ENCODE data around the gene DAB2.
A peak's percentile ranks its signal among the peaks of the same experiment; 100 is the strongest.

Gene DAB2

GRCh38 chr5:39428640-39429039 is 3.9 kb upstream of the DAB2 start:
- H3K36me3 ChIP-seq (ENCODE audit: control insufficient read depth in 2 of 2, insufficient read depth in 1 of 2, low read length in 2 of 2): no peaks in the 10 kb centered on the region
- no peak overlapping the region for H3K27ac ChIP-seq (ENCODE audit: extremely low read depth, low read depth, low read length)
- H3K4me1 ChIP-seq (ENCODE audit: control insufficient read depth, insufficient read depth, low read length): peaks cover 9% of the 10 kb centered on the region; the same call in 1 of the 2 replicates
- TF ChIP-seq ZBTB6 (tag by site-specific recombination; IDR thresholded peaks at IDR 0.05): no peak
- TF ChIP-seq ZBTB48 (tag by site-specific recombination; IDR thresholded peaks at IDR 0.05): no peak
- no peak for TF ChIP-seq ZNF701 (tag by site-specific recombination; IDR thresholded peaks at IDR 0.05)
- no peak for TF ChIP-seq ZNF274 (IDR thresholded peaks at IDR 0.05; ENCODE audit: low read length)
- TF ChIP-seq ZNF274 (tag by site-specific recombination; IDR thresholded peaks at IDR 0.05; ENCODE audit: borderline replicate concordance): no peak
- TF ChIP-seq ZNF660 (tag by site-specific recombination; IDR thresholded peaks at IDR 0.05): no peak
- TF ChIP-seq ZNF433 (tag by site-specific recombination; IDR thresholded peaks at IDR 0.05; ENCODE audit: low read depth): no peak
- TF ChIP-seq ZNF132 (tag by site-specific recombination; IDR thresholded peaks at IDR 0.05; ENCODE audit: borderline replicate concordance): no peak
- TF ChIP-seq ZNF596 (tag by site-specific recombination; IDR thresholded peaks at IDR 0.05): no peak
- TF ChIP-seq ZNF354C (tag by site-specific recombination; IDR thresholded peaks at IDR 0.05; ENCODE audit: borderline replicate concordance, low read depth): no peak
- TF ChIP-seq EGR2 (tag by site-specific recombination; IDR thresholded peaks at IDR 0.05; ENCODE audit: low read depth): no peak
- TF ChIP-seq KLF7 (tag by site-specific recombination; IDR thresholded peaks at IDR 0.05; ENCODE audit: borderline replicate concordance): no peak
- TF ChIP-seq ZNF121 (tag by site-specific recombination; IDR thresholded peaks at IDR 0.05): no peak
- TF ChIP-seq GLI2 (tag by site-specific recombination; IDR thresholded peaks at IDR 0.05; ENCODE audit: borderline replicate concordance, low read depth): no peak
- TF ChIP-seq ZIC2 (tag by site-specific recombination; IDR thresholded peaks at IDR 0.05): no peak
- TF ChIP-seq ZSCAN4 (tag by site-specific recombination; IDR thresholded peaks at IDR 0.05): no peak
- no peaks in the 10 kb centered on the region for H3K9me3 ChIP-seq (ENCODE audit: control insufficient read depth, insufficient read depth, low read depth, low read length)
- POLR2A ChIA-PET: no interaction called here
- CTCF ChIA-PET: interaction anchor here (1.0 kb wide), 1 partner anchor 53 kb away, joined by 3 read pairs; no protein-coding TSS in a partner anchor
- H3K4me3 ChIP-seq (ENCODE audit: low read depth, low read length): no peak overlapping the region

GRCh38 chr5:39427633-39428032 is 2.9 kb upstream of the DAB2 start:
- peaks cover 9% of the 10 kb centered on the region; the same call in 1 of the 2 replicates for H3K4me1 ChIP-seq (ENCODE audit: control insufficient read depth, insufficient read depth, low read length)
- H3K4me3 ChIP-seq (ENCODE audit: low read depth, low read length): no peak overlapping the region
- ChIA-PET POLR2A (no interaction called here), CTCF (no interaction called here)
- H3K9me3 ChIP-seq (ENCODE audit: control insufficient read depth, insufficient read depth, low read depth, low read length): no peaks in the 10 kb centered on the region
- no peak overlapping the region for H3K27ac ChIP-seq (ENCODE audit: extremely low read depth, low read depth, low read length)
- no peaks in the 10 kb centered on the region for H3K36me3 ChIP-seq (ENCODE audit: control insufficient read depth in 2 of 2, insufficient read depth in 1 of 2, low read length in 2 of 2)
- TF ChIP-seq HOXD13 (CRISPR knock-in tag; IDR thresholded peaks at IDR 0.05; ENCODE audit: borderline replicate concordance) (no peak), ZNF366 (tag by site-specific recombination; conservative IDR thresholded peaks at IDR 0.05) (0 out of 2 replicates have a peak, but pooled peaks have one; percentile 2)

- TF ChIP-seq ZBTB17 (tag by site-specific recombination; IDR thresholded peaks at IDR 0.05) (peak; percentile 52; the same call in 1 of the 2 replicates), ZNF335 (tag by site-specific recombination; conservative IDR thresholded peaks at IDR 0.05) (peak; percentile 26; the same call in 1 of the 2 replicates), ZNF239 (tag by site-specific recombination; IDR thresholded peaks at IDR 0.05) (no peak), ZNF366 (tag by site-specific recombination; conservative IDR thresholded peaks at IDR 0.05) (0 out of 2 replicates have a peak, but pooled peaks have one; percentile 33)
- H3K9me3 ChIP-seq (ENCODE audit: control insufficient read depth, insufficient read depth, low read depth, low read length): no peaks in the 10 kb centered on the region
- no peak overlapping the region for H3K27ac ChIP-seq (ENCODE audit: extremely low read depth, low read depth, low read length)
- H3K4me1 ChIP-seq (ENCODE audit: control insufficient read depth, insufficient read depth, low read length): peaks cover 9% of the 10 kb centered on the region; the same call in 1 of the 2 replicates
- CTCF ChIA-PET: no interaction called here
- no peaks in the 10 kb centered on the region for H3K36me3 ChIP-seq (ENCODE audit: control insufficient read depth in 2 of 2, insufficient read depth in 1 of 2, low read length in 2 of 2)
- POLR2A ChIA-PET: no interaction called here
- H3K4me3 ChIP-seq (ENCODE audit: low read depth, low read length): no peak overlapping the region
Measured at GRCh38 chr5:39427229-39427628, 2.4 kb upstream of the DAB2 start.

Data from HEK293 (cell line).